K562 (cell line): ENCODE measurements around the gene NUP188. TPM values are rescaled to one million over a fixed set of nuclear protein-coding genes. Genes with fewer than 3 reads are reported as not detected.

ENCODE experiments used
- BDP1 ChIP-seq: IDR thresholded peaks from 3 replicates; pipeline ENCODE4 v1.6.1; 2011; ENCODE audit not compliant: insufficient read length, insufficient read depth
- CHCHD3 ChIP-seq: fragments of 250-450 bp; sonication (Bioruptor Pico); IDR thresholded peaks from 2 replicates; pipeline ENCODE4 v2.1.2; 2022; ENCODE audit warnings: mild to moderate bottlenecking
- DMBX1 ChIP-seq: fragments of 250-450 bp; sonication (Bioruptor Pico); IDR thresholded peaks from 2 replicates; pipeline ENCODE4 v1.8.0; 2022; ENCODE audit warnings: inconsistent platforms, mild to moderate bottlenecking, moderate library complexity, borderline replicate concordance
- ESRRA ChIP-seq: fragments of 450-650 bp; IDR thresholded peaks from 2 replicates; pipeline ENCODE4 v1.6.1; 2014; ENCODE audit warnings: low read depth, mild to moderate bottlenecking, moderate library complexity, borderline replicate concordance
- HNRNPLL ChIP-seq: fragments of 200-400 bp; formaldehyde crosslinking; IDR thresholded peaks from 2 replicates; pipeline ENCODE4 v1.6.1; 2017; ENCODE audit warnings: low read length, low read depth, mild to moderate bottlenecking; ENCODE audit not compliant: poor library complexity, severe bottlenecking
- IFI16 ChIP-seq: fragments of 250-450 bp; sonication (Bioruptor Pico); IDR thresholded peaks from 2 replicates; pipeline ENCODE4 v2.1.2; 2022; ENCODE audit warnings: mild to moderate bottlenecking, inconsistent platforms
- KLF6 ChIP-seq: fragments of 250-450 bp; sonication (Bioruptor Pico); IDR thresholded peaks from 2 replicates; pipeline ENCODE4 v1.4.0; 2020; ENCODE audit warnings: mild to moderate bottlenecking, moderate library complexity, borderline replicate concordance
- MYC ChIP-seq, 2 experiments: fragments of 250-450 bp in 1 of 2; sonication (Bioruptor Pico) in 1 of 2; IDR thresholded peaks; 2 replicates each; pipeline versions ENCODE4 v1.5.1 to v1.6.1; 2012 to 2021; ENCODE audit warnings: low read depth in 2 of 2, borderline replicate concordance in 1 of 2, improper control_type of control experiment in 1 of 2, low read length in 1 of 2, mild to moderate bottlenecking in 1 of 2, moderate library complexity in 1 of 2
- POLR2H ChIP-seq: IDR thresholded peaks from 2 replicates; pipeline ENCODE4 v1.6.1; 2016; ENCODE audit warnings: missing genetic modification characterization, low read depth, mild to moderate bottlenecking, control low read depth, missing compliant biosample characterization, moderate library complexity
- RNF2 ChIP-seq: sonication (generic); IDR thresholded peaks from 2 replicates; pipeline ENCODE4 v1.6.1; 2016
- SMARCA5 ChIP-seq: fragments of 450-650 bp; IDR thresholded peaks from 2 replicates; pipeline ENCODE4 v1.6.1; 2016
- SMARCE1 ChIP-seq: fragments of 450-650 bp; IDR thresholded peaks from 2 replicates; pipeline ENCODE4 v1.7.1; 2016; ENCODE audit warnings: mild to moderate bottlenecking
- TEAD2 ChIP-seq: fragments of 450-650 bp; IDR thresholded peaks from 2 replicates; pipeline ENCODE4 v1.6.1; 2016; ENCODE audit warnings: missing genetic modification characterization, control low read depth, missing compliant biosample characterization
- THRAP3 ChIP-seq: fragments of 450-650 bp; IDR thresholded peaks from 2 replicates; pipeline ENCODE4 v1.6.1; 2016; ENCODE audit warnings: mild to moderate bottlenecking, inconsistent platforms, borderline replicate concordance
- TRIM28 ChIP-seq: fragments of 450-650 bp; IDR thresholded peaks from 2 replicates; pipeline ENCODE4 v1.6.1; 2017
- ZNF224 ChIP-seq: sonication (generic); formaldehyde crosslinking; IDR thresholded peaks from 2 replicates; pipeline ENCODE4 v1.8.0; 2022; ENCODE audit warnings: mild to moderate bottlenecking, missing genetic modification reagents
- ZNF644 ChIP-seq: fragments of 200-800 bp; sonication (Bioruptor generic); IDR thresholded peaks from 2 replicates; pipeline ENCODE4 v1.6.1; 2016; ENCODE audit warnings: low read depth, missing genetic modification characterization, missing compliant biosample characterization
- ZNF707 ChIP-seq: fragments of 250-450 bp; sonication (Bioruptor Pico); conservative IDR thresholded peaks from 2 replicates; pipeline ENCODE4 v1.8.0; 2022; ENCODE audit warnings: inconsistent platforms, mild to moderate bottlenecking, moderate library complexity
- polyA plus RNA-seq, 8 experiments: library from polyadenylated mRNA; depleted of rRNA in 4 of 8; stranded (reverse) in 5 of 8; unstranded in 3 of 8; fragments of >200 nt; fragmentation: Nextera tagmentation in 2 of 8; fragmentation: Illumina TruSeq in 1 of 8; extraction: Ambion mirVana in 2 of 8; extraction: Trizol in 1 of 8; gene quantifications; 2 replicates each; pipeline versions ENCODE4 v1.2.1 to v1.2.3, GENCODE V29; 2011 to 2014; ENCODE audit warnings: inconsistent platforms in 1 of 8, missing spikeins in 1 of 8
- total RNA-seq, 7 experiments: library from RNA; depleted of rRNA in 6 of 7; stranded (reverse); fragments of >200 nt in 6 of 7; fragmentation: Illumina TruSeq in 2 of 7; extraction: Trizol in 2 of 7; gene quantifications; 2 replicates each; pipeline versions ENCODE4 v1.2.1 to v1.2.3, GENCODE V29; 2011 to 2021; ENCODE audit warnings: low replicate concordance in 1 of 7
- TF ChIP-seq, protein P1 (sequence below): sonication (generic); formaldehyde crosslinking; IDR thresholded peaks from 2 replicates; pipeline ENCODE4 v1.8.1; 2023; ENCODE audit warnings: mild to moderate bottlenecking, missing genetic modification reagents
- TF ChIP-seq, protein P2 (sequence below): sonication (generic); formaldehyde crosslinking; IDR thresholded peaks from 2 replicates; pipeline ENCODE4 v1.8.1; 2023; ENCODE audit warnings: mild to moderate bottlenecking, missing genetic modification reagents, moderate library complexity
- TF ChIP-seq, protein P3 (sequence below): fragments of 450-650 bp; IDR thresholded peaks from 2 replicates; pipeline ENCODE4 v1.6.1; 2014; ENCODE audit warnings: low read depth, mild to moderate bottlenecking, moderate library complexity, borderline replicate concordance
- TF ChIP-seq, protein P4 (sequence below): fragments of 250-450 bp; sonication (Bioruptor Pico); IDR thresholded peaks from 2 replicates; pipeline ENCODE4 v1.8.0; 2021; ENCODE audit warnings: moderate library complexity, mild to moderate bottlenecking, inconsistent platforms

Gene NUP188
- total and polyA plus RNA-seq, 9 of the 15 experiments (the other 6 are each of a cell fraction or from before 2014, with no cell fraction given): 11.7 to 135 (median 70.6) TPM

DNA sequence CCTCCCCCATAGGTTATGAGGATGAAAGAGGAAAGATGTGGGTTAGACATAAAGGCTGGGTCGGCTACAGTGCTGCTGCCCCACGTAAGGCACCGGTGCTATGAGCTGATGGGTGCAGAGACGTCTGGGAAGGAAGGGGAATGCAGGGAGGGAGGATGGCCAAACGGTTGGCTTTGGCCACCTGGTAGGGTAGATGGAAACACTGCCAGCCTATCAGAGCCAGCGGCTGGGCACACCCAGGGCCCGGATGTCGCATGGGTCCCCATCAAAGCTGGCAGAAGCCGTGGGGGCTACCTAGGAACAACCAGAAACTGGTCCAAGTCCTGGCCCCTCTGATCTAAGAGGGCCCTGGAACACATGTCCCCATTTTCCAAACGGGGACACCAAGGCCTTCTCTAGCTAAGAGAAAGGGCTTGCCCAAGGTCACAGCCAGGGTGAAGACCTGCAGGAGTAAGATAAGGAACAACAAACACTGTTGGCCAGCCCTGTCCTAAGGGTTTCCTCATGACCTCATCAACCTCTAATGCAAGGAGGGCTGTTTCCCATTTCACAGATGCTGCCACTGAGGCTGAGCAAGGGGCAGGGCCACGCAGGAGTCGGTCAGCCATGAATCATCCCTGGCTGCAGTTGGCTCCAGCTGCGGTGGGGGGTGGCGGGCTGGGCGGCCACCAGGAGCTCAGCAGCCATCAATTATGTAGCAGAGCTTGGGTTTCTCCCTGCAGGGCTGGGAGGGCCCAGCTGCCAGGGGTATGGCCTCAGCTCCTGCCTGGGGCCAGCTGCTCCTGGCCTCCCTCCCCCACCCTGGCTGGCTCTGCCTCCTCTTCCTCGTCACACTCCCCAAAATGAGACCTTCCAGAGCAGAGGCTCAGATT lies 75.8 kb downstream of the NUP188 start (continued):
- TF ChIP-seq DMBX1 (CRISPR knock-in tag) (0 out of 2 replicates have a peak, but pooled peaks have one; percentile 40), ESRRA (peak; percentile 100), POLR2H (no peak), SMARCA5 (peak; percentile 100), HNRNPLL (no peak), BDP1 (no peak), ZNF707 (CRISPR knock-in tag) (no peak), CHCHD3 (no peak), RNF2 (peak; percentile 63; the same call in 1 of the 2 replicates), THRAP3 (no peak), KLF6 (CRISPR knock-in tag) (no peak), TRIM28 (no peak; the same call in 1 of the 2 replicates), IFI16 (CRISPR knock-in tag) (no peak), SMARCE1 (peak; percentile 87), ZNF224 (no peak), TEAD2 (no peak), MYC (IDR thresholded peaks at IDR 0.05; ENCODE audit: low read depth, low read length) (0 out of 2 replicates have a peak, but pooled peaks have one; percentile 36), MYC (CRISPR knock-in tag; IDR thresholded peaks at IDR 0.05; ENCODE audit: borderline replicate concordance, low read depth) (no peak), ZNF644 (tag) (0 out of 2 replicates have a peak, but pooled peaks have one; percentile 47)
- TF ChIP-seq, protein P1, sequence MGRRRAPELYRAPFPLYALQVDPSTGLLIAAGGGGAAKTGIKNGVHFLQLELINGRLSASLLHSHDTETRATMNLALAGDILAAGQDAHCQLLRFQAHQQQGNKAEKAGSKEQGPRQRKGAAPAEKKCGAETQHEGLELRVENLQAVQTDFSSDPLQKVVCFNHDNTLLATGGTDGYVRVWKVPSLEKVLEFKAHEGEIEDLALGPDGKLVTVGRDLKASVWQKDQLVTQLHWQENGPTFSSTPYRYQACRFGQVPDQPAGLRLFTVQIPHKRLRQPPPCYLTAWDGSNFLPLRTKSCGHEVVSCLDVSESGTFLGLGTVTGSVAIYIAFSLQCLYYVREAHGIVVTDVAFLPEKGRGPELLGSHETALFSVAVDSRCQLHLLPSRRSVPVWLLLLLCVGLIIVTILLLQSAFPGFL (CRISPR knock-in tag): no peak
- TF ChIP-seq, protein P2, sequence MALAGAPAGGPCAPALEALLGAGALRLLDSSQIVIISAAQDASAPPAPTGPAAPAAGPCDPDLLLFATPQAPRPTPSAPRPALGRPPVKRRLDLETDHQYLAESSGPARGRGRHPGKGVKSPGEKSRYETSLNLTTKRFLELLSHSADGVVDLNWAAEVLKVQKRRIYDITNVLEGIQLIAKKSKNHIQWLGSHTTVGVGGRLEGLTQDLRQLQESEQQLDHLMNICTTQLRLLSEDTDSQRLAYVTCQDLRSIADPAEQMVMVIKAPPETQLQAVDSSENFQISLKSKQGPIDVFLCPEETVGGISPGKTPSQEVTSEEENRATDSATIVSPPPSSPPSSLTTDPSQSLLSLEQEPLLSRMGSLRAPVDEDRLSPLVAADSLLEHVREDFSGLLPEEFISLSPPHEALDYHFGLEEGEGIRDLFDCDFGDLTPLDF (CRISPR knock-in tag): no peak; the same call in 1 of the 2 replicates
- TF ChIP-seq, protein P3, sequence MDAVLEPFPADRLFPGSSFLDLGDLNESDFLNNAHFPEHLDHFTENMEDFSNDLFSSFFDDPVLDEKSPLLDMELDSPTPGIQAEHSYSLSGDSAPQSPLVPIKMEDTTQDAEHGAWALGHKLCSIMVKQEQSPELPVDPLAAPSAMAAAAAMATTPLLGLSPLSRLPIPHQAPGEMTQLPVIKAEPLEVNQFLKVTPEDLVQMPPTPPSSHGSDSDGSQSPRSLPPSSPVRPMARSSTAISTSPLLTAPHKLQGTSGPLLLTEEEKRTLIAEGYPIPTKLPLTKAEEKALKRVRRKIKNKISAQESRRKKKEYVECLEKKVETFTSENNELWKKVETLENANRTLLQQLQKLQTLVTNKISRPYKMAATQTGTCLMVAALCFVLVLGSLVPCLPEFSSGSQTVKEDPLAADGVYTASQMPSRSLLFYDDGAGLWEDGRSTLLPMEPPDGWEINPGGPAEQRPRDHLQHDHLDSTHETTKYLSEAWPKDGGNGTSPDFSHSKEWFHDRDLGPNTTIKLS: peak; percentile 38; the same call in 1 of the 2 replicates
- TF ChIP-seq, protein P4, sequence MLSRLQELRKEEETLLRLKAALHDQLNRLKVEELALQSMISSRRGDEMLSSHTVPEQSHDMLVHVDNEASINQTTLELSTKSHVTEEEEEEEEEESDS: no peak
